ENCODE measurements around the gene SYN1.
A peak's percentile ranks its signal among the peaks of the same experiment; 100 is the strongest.

The SYN1 gene

DNA sequence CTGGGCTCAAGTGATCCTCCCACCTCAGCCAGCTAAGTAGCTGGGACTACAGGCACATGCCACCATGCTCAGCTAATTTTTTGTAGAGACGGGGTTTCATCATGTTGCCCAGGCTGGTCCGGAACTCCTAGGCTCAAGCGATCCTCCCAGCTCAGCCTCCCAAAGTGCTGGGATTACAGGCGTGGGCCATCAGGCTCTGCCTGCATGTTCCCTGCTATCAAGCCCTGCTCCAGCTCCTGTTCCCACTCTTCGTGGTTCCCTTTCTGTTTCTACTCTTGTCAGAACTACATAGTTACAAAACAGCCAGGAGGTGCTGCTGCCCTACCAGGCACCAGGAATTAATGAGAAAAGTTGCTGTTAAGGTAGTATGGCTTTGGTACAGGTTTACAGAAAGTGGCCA lies 28.7 kb downstream of the SYN1 start:
- Histone ChIP-seq H3K9ac (ENCODE audit: low read length) (no peak overlapping the region), H3K27me3 (replicated peaks; ENCODE audit: control insufficient read depth, insufficient read depth, low read length) (no peaks in the 10 kb centered on the region), H3K9me3 (ENCODE audit: control insufficient read depth, low read length) (no peaks in the 10 kb centered on the region), H3K4me1 (ENCODE audit: control insufficient read depth, insufficient read depth, low read length) (peaks cover 14% of the 10 kb centered on the region), H3K36me3 (ENCODE audit: control insufficient read depth, insufficient read depth, low read length, severe bottlenecking) (no peaks in the 10 kb centered on the region), H3K4me3 (ENCODE audit: low read length) (no peak overlapping the region)
- no peak for DNase-seq (ENCODE audit: low read depth)

DNA sequence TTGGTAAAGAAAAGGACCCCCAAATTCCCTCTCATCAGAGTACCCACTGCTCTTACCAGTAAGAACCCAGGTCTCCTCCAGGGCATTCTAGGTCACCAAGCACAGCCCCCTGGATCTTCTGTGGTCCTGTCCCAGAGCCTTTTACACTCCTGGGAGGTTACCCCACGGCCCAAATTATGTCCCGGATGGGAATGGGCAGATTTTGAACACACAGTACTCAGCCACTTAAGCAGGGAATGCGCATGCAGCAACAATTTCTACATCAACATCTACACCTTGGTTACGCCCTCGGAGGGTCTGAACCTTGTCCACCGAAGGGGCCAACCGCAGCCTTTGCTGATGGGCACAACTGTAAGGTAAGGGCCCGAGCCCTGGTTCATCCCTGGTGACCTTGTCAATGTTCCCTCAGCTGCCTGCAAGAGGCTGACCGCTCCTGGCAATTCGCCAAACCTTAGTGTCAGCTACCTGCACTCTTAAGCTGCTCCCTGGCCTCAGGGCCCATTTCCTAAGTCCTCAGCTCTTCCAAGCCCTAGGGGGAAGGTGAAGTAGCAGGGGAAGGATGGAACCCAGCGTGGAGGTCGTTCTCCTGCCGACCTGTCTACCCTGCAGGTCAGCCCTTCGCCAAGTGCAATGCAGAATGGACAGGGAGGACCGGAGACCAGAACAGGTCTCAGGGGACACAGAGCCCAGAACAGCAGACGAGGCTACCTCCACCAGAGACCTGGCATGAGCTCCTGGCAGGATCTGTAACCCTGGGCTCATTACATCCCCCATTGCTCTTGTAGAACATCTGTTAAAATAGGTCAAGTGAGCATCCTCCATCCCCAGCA lies 31.5 kb downstream of the SYN1 start:
- Histone ChIP-seq H3K36me3 (ENCODE audit: control insufficient read depth, insufficient read depth, low read length, severe bottlenecking) (peaks cover 11% of the 10 kb centered on the region), H3K4me3 (ENCODE audit: low read length) (no peak overlapping the region), H3K4me1 (ENCODE audit: control insufficient read depth, insufficient read depth, low read length) (peaks cover 23% of the 10 kb centered on the region), H3K27me3 (replicated peaks; ENCODE audit: control insufficient read depth, insufficient read depth, low read length) (no peaks in the 10 kb centered on the region), H3K9ac (ENCODE audit: low read length) (no peak overlapping the region), H3K9me3 (ENCODE audit: control insufficient read depth, low read length) (no peaks in the 10 kb centered on the region)
- DNase-seq (ENCODE audit: low read depth), result no peak

DNA sequence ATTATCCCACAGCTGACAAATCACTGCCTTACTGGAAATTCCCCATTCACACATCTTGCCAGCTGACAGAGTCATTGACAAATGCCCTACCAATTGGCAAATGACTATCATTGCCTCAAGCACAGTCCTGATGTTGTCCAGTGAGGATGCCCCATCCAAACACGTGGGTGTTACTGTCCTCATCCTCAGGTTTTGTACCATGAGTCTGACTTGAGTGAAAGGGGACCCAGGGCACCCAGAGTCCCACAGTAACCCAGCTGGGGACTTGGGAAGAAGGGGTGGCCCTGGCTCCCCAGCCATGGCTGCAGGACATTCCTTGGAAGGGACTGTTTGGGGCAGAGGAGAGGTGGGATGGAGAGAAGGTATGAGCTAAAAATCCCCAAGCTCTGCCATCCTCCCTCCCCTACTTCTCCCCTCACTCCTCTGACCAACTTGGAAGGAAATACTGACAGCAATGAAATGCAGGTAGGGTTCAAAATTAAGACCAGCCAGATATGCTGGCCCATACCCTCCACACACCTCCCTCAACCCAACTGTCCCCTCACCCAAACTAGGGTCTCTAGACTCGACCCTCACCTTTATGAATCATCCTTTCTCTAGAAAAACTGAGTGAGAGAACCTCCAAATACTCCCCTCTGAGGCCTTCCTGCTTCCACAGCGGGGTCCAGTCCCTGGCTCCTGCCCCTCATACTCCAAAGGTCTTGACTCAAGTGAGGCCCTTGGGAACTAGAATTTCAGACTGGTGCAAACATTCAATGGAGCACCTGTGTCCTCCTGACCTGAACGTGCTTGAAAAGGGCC lies 32.4 kb downstream of the SYN1 start:
- peaks cover 11% of the 10 kb centered on the region for H3K36me3 ChIP-seq (ENCODE audit: control insufficient read depth, insufficient read depth, low read length, severe bottlenecking)
- no peak for DNase-seq (ENCODE audit: low read depth)
- H3K4me3 ChIP-seq (ENCODE audit: low read length), result no peak overlapping the region
- H3K9me3 ChIP-seq (ENCODE audit: control insufficient read depth, low read length), result no peaks in the 10 kb centered on the region
- peaks cover 23% of the 10 kb centered on the region for H3K4me1 ChIP-seq (ENCODE audit: control insufficient read depth, insufficient read depth, low read length)
- H3K9ac ChIP-seq (ENCODE audit: low read length), result no peak overlapping the region
- H3K27me3 ChIP-seq (replicated peaks; ENCODE audit: control insufficient read depth, insufficient read depth, low read length), result no peaks in the 10 kb centered on the region

DNA sequence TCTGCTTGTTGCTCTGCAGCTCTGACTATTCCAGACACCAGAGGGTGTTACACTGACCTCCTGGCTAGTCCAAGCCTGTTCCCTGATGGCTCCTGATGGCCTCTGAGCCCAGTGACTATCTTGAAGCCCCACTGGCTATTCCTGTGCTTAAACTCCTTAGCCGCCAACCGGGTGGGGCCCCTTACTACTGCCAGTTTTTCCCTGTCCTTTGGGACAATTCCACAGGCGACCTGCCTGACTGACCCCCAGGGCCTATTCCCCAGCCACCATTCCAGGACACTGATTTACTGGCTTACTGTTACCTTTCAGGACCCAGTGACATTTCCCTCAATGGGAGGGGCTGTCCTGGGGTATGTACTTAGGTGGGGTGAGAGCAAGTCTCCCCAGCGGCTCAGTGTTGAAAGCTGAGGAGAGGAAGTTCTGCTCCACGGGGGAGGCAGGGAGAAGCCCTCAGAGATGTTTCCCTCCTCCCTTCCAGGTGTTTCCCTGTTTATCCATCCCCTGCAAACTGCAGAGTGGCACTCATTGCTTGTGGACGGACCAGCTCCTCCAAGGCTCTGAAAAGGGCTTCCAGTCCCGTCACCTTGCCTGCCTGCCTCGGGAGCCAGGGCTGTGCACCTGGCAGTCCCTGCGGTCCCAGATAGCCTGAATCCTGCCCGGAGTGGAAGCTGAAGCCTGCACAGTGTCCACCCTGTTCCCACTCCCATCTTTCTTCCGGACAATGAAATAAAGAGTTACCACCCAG lies 33.4 kb downstream of the SYN1 start:
- H3K9ac ChIP-seq (ENCODE audit: low read length), result no peak overlapping the region
- H3K9me3 ChIP-seq (ENCODE audit: control insufficient read depth, low read length), result no peaks in the 10 kb centered on the region
- H3K27me3 ChIP-seq (replicated peaks; ENCODE audit: control insufficient read depth, insufficient read depth, low read length), result no peaks in the 10 kb centered on the region
- no peak for DNase-seq (ENCODE audit: low read depth)
- H3K4me1 ChIP-seq (ENCODE audit: control insufficient read depth, insufficient read depth, low read length), result peaks cover 26% of the 10 kb centered on the region
- no peak overlapping the region for H3K4me3 ChIP-seq (ENCODE audit: low read length)
- H3K36me3 ChIP-seq (ENCODE audit: control insufficient read depth, insufficient read depth, low read length, severe bottlenecking), result peaks cover 11% of the 10 kb centered on the region

DNA sequence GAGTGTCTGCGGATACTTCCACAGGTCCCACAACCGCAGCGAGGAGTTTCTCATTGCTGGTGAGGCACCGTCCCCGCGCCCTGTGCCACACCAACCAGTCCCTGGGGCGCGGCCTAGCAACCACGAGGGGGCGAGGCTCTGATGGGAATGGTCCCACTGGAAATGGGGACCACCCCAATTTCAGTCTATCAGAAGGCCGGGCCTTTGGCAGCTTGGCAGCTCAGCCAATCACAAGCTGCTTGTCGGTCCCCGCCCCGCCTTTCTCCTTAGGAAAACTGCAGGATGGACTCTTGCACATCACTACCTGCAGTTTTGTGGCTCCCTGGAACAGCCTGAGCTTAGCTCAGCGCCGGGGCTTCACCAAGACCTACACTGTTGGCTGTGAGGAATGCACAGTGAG lies 34.4 kb downstream of the SYN1 start:
- Histone ChIP-seq H3K9ac (ENCODE audit: low read length) (no peak overlapping the region), H3K9me3 (ENCODE audit: control insufficient read depth, low read length) (no peaks in the 10 kb centered on the region), H3K4me3 (ENCODE audit: low read length) (no peak overlapping the region), H3K36me3 (ENCODE audit: control insufficient read depth, insufficient read depth, low read length, severe bottlenecking) (peaks cover 11% of the 10 kb centered on the region), H3K27me3 (replicated peaks; ENCODE audit: control insufficient read depth, insufficient read depth, low read length) (no peaks in the 10 kb centered on the region), H3K4me1 (ENCODE audit: control insufficient read depth, insufficient read depth, low read length) (peaks cover 26% of the 10 kb centered on the region)
- no peak for DNase-seq (ENCODE audit: low read depth)

DNA sequence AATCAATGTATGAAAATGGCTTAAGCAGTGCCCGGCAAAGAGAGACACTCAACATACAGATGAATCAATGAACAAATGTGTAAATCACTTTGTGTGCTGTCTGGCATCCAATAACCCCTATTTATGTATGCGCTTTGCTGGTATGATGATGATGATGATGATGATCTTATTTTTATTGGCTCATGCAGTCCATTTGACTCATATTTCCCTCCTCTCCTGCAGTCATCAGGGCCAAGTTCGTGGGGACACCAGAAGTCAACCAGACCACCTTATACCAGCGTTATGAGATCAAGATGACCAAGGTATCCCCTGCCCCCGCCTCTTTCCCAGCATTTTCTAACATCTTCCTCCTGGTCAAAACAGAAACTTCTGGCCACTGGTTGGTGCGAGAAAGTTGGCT lies 34.9 kb downstream of the SYN1 start:
- Histone ChIP-seq H3K9me3 (ENCODE audit: control insufficient read depth, low read length) (no peaks in the 10 kb centered on the region), H3K4me1 (ENCODE audit: control insufficient read depth, insufficient read depth, low read length) (peaks cover 26% of the 10 kb centered on the region), H3K27me3 (replicated peaks; ENCODE audit: control insufficient read depth, insufficient read depth, low read length) (no peaks in the 10 kb centered on the region), H3K36me3 (ENCODE audit: control insufficient read depth, insufficient read depth, low read length, severe bottlenecking) (peaks cover 11% of the 10 kb centered on the region), H3K9ac (ENCODE audit: low read length) (peak overlapping the region; percentile 9), H3K4me3 (ENCODE audit: low read length) (peak overlapping the region; percentile 32)
- no peak for DNase-seq (ENCODE audit: low read depth)

DNA sequence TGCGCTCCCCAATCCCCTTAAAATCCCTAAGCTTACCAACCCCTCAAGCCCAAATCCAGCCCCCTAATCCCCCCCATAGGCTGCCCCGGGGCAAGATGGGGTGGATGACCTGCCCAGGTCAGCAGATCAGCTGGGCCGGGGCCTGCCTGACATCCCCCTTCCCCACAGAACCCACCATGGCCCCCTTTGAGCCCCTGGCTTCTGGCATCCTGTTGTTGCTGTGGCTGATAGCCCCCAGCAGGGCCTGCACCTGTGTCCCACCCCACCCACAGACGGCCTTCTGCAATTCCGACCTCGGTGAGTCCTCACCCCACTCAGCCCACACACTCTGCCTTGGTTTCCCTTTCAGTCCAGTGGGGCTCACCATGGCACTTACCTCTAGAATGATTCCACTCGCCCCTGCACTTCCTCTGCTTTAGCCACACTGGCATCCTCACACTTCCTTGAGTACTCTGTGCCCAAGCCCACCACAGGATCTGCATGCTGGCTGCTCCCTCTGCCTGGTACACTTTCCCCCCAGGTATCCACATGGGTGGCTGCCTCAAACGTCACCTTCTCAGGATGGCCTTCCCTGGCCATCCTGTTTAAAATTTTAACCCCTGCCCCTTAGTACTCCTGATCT lies 36.3 kb downstream of the SYN1 start:
- Histone ChIP-seq H3K4me3 (ENCODE audit: low read length) (peak overlapping the region; percentile 80), H3K9ac (ENCODE audit: low read length) (peak overlapping the region; percentile 86), H3K27me3 (replicated peaks; ENCODE audit: control insufficient read depth, insufficient read depth, low read length) (no peaks in the 10 kb centered on the region), H3K36me3 (ENCODE audit: control insufficient read depth, insufficient read depth, low read length, severe bottlenecking) (peaks cover 11% of the 10 kb centered on the region), H3K9me3 (ENCODE audit: control insufficient read depth, low read length) (no peaks in the 10 kb centered on the region), H3K4me1 (ENCODE audit: control insufficient read depth, insufficient read depth, low read length) (peaks cover 26% of the 10 kb centered on the region)
- no peak for DNase-seq (ENCODE audit: low read depth)

DNA sequence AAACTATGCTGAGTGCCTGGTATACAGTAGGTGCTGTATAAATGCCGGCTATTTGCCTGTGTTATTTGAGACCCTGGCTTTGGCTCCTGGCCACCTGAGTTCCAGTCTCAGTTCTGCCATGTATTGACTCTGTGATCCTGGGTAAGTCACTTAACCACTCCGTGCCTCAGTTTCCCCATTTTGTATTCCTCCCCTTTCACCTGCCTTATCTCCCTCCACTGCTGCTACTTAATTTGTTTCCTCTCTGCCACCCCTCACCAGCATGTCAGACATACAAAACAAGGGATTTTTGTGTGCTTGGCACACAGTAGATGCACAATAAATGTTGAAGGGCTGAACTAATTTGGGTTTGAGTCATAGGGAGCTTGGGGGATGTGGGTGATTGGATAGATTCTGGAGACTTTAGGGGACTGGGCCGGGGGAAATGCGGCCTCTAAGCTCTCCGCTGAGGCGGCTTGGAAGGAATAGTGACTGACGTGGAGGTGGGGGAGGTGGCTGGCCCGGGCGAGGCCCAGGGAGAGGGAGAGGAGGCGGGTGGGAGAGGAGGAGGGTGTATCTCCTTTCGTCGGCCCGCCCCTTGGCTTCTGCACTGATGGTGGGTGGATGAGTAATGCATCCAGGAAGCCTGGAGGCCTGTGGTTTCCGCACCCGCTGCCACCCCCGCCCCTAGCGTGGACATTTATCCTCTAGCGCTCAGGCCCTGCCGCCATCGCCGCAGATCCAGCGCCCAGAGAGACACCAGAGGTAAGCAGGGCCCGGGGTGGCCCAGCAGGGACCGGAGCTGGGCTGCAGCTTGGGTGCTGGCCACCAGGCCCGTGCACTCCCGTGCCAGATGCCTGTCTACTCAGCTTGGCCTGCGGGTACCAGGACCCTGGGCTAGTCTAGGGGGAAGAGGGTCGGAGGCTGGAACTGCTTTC lies 37.7 kb downstream of the SYN1 start, which contains the start of gene TIMP1:
Gene TIMP1 (plus strand): TSS at position 706 of the 917 bp plus-strand sequence. CDS start 980 bp downstream, outside the sequence.
- no peaks in the 10 kb centered on the region for H3K27me3 ChIP-seq (replicated peaks; ENCODE audit: control insufficient read depth, insufficient read depth, low read length)
- peak; percentile 94 for DNase-seq (ENCODE audit: low read depth)
- H3K4me1 ChIP-seq (ENCODE audit: control insufficient read depth, insufficient read depth, low read length), result peaks cover 26% of the 10 kb centered on the region
- no peaks in the 10 kb centered on the region for H3K9me3 ChIP-seq (ENCODE audit: control insufficient read depth, low read length)
- peak within 1 kb of the TSS; percentile 86 for H3K9ac ChIP-seq (ENCODE audit: low read length)
- peak within 1 kb of the TSS; percentile 80 for H3K4me3 ChIP-seq (ENCODE audit: low read length)
- H3K36me3 ChIP-seq (ENCODE audit: control insufficient read depth, insufficient read depth, low read length, severe bottlenecking), result peaks cover 11% of the 10 kb centered on the region

DNA sequence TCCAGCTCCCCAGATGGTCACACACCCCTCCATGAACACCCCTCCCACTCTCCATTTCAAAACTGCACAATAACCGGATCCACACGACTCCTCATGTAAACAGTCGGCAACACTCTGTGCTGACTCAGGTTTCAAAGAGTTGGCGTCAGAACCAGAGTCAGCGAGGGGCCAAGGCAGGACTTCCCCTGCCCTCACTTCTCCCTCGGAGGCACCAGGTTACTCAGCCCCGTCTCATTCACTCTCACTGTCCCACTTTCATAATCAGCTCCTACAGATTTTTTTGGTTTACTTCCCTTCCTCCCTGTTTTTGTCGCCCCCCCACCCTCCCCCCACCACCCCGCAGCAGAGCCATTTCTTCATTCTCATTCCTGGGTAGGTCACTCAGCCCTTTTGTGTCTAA lies 40.1 kb downstream of the SYN1 start:
- Histone ChIP-seq H3K9ac (ENCODE audit: low read length) (no peak overlapping the region), H3K4me3 (ENCODE audit: low read length) (no peak overlapping the region), H3K27me3 (replicated peaks; ENCODE audit: control insufficient read depth, insufficient read depth, low read length) (no peaks in the 10 kb centered on the region), H3K4me1 (ENCODE audit: control insufficient read depth, insufficient read depth, low read length) (peaks cover 12% of the 10 kb centered on the region), H3K9me3 (ENCODE audit: control insufficient read depth, low read length) (peaks cover 3% of the 10 kb centered on the region), H3K36me3 (ENCODE audit: control insufficient read depth, insufficient read depth, low read length, severe bottlenecking) (no peaks in the 10 kb centered on the region)
- peak; percentile 47 for DNase-seq (ENCODE audit: low read depth)

DNA sequence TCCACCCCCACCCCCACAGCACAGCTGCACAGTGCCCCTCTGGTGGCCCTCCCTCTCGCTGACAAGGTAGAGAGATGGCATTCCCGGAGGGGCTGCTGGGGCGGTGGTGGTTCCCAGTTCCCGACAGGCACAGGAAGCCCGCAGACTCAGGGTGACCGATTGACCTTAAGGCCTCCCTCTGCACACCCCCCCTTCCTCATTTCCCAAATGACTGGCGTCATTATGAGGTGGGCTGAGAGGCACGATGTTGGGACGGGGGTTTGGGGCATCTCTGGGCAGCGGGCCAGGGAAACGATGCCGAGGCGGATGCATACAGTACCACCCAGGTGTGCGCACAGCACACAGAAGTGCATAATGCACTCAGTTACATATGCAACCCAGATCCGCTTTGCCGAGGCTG lies 41.0 kb downstream of the SYN1 start:
- peaks cover 5% of the 10 kb centered on the region for H3K4me1 ChIP-seq (ENCODE audit: control insufficient read depth, insufficient read depth, low read length)
- no peaks in the 10 kb centered on the region for H3K27me3 ChIP-seq (replicated peaks; ENCODE audit: control insufficient read depth, insufficient read depth, low read length)
- H3K4me3 ChIP-seq (ENCODE audit: low read length), result no peak overlapping the region
- H3K9me3 ChIP-seq (ENCODE audit: control insufficient read depth, low read length), result peaks cover 3% of the 10 kb centered on the region
- DNase-seq (ENCODE audit: low read depth), result no peak
- H3K36me3 ChIP-seq (ENCODE audit: control insufficient read depth, insufficient read depth, low read length, severe bottlenecking), result no peaks in the 10 kb centered on the region
- no peak overlapping the region for H3K9ac ChIP-seq (ENCODE audit: low read length)

Data from adipocyte (in vitro differentiated cells).